GM21423 (cell line): ENCODE measurements around the gene GZMA.
A peak's percentile ranks its signal among the peaks of the same experiment; 100 is the strongest.
"Not testable (repeated sequence)": the region's sequence is repeated elsewhere in the genome, so short reads cannot be mapped to it uniquely, and the experiment has no call there.

ENCODE experiments used
- ATAC-seq: cut with Tn5 transposase; IDR thresholded peaks from one replicate; pipeline ENCODE4 v1.9.1; 2021; ENCODE audit warnings: mild to moderate bottlenecking, moderate library complexity; ENCODE audit not compliant: unreplicated experiment

GZMA gene

DNA sequence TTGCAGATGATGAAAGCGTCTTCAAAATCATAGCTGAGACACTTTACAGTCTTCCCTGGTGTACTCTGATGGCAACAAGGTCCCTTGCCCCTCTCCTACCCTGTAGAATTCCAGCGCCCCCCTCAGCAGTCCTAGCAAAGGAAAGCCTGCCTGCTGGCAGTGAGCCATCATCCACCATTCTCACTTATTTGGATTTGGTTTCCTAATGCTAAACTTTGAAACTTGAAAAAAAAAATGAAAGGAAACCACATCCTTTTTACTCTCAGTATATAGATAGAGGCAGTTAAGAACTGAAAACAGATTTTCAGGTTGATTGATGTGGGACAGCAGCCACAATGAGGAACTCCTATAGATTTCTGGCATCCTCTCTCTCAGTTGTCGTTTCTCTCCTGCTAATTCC is at the start of gene GZMA:
Gene GZMA (plus strand): TSS at position 299 of the 400 bp plus-strand sequence. CDS start 37 bp downstream, at position 336.
- ATAC-seq = peak; percentile 73

DNA sequence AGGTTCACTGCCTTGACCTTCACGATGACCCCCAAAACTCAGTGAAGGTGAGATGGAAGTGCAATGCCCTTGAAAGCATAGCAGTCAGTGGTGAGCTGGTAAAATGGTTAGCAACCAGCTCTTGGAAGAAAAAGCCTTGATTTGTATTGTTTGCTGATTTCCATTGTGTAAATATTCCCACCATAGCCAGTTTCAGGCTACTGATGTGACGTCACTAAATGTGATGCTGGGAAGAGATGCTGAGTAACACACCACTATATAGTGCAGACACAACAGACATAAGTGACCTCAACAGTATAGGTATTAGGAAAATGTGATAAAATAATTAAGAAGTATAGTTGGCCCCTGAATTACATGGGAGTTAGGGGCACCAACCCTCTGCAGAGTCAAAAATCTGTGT is 47.3 kb upstream of the GZMA start:
- no peak for ATAC-seq

DNA sequence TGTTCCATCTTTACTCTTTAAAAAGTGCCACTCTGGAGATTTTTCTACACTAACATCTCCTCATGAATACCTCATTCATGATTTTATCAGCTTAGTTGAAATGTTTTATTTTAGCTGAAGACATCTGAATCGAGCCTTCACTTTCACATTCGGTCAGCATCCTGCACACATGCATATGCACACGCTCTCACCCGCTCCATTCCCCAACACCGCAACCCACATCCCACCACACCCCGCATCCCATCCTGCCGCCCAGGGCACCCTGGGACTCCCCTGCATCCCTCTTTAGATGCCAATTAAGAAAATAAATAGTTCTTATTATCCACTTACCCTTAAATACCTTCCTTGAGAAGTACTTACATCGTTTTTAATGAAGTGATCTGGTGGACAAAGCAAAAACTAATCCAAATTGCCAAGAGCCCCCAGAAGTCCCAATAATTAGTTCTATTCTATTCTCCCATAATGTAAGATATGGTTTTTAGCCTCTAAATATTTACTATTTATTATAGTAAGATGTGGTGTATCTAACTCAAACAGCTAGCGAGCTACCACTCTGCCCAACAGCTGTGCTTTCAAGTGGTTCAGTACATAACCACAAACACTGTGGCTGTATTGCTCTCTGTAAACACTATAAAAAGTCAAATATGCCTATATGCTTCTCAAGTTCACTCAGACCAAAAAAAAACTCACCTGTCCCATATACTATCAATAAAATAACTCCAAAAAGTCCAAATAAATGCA is 40.2 kb upstream of the GZMA start:
- no peak for ATAC-seq

DNA sequence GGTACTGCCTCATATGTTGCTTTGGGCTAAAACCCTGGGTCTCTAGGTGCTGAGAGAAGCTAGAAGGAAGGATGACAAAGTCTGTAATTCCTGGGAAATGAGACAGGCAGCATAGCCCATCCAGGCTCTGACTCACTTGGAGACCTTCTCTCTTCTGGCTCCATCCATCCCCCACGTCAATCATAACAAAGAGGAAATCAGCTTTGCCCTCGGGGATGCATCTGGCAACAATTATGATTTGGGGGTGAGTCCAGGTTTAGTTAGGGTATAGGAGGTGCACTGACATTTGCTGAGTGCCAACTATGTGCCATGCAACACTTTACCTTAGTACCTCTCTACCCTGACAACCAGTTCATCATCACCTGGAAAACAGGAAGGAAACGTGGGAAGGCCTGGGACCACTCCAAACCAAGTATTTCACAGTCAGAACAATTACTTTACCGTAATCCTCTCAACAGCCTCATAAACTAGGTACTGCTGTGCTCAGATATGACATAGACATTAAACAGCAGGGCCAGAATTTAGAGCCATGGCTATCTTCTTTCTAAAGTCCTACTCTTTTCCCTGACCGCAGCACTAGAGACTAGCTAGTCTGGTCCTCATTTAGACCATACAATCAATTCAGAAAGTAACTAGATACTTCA is 39.1 kb upstream of the GZMA start:
- ATAC-seq = no peak

DNA sequence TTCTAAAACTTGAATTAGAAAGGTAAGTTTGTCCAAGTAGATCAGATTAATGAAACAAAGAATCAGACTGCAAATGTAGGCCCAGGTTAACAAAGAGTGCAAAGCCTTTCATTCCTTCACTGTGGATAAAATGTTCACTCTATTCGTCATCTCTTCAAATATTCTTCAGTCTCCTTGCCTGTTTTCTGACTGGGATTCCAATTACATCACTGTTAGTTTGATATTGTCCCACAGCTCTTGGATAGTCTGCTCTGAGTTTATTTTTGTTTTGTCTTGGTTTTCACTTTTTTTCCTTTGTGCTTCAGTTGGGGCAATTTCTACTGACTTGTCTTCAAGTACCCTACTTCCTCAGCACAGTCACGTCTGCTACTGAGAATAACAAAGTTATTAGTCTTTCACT is 38.5 kb upstream of the GZMA start:
- no peak for ATAC-seq

DNA sequence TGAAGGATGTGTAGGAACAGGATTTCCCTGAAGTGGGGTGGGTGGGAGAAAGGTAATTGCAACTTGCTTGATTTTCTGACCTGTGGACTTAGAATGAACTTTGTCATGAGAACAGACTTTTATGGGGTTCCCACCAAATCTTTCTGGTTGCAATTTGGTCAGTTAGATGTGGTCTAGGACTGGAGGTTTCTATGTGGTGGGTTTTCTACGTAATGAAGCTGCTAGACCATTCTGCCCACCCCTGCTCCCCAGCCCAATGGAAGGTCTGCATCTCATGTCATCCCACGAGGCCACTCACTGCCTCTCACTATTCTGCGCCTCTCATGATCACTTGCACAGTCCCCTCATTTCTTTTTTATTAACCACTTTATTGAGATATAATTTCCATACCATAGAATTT is 37.9 kb upstream of the GZMA start:
- ATAC-seq = no peak

DNA sequence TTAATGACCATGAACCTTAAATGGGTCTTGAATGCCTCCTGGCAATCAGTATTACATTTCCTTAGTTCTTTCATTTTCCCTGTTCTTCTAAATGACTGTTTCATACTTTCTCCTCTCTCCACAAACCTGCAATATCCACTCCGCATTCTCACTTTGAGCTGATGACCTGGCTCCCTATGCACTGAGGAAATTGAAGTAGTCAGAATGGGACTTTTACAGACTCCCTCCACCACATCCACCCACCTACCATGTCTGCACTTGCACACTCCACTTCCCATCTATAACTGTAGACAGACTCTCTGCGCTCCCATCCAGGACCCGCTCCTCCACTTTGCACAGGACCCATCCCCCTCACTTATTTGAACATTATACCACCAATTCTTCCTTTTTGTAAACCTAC is 36.2 kb upstream of the GZMA start:
- ATAC-seq = no peak

DNA sequence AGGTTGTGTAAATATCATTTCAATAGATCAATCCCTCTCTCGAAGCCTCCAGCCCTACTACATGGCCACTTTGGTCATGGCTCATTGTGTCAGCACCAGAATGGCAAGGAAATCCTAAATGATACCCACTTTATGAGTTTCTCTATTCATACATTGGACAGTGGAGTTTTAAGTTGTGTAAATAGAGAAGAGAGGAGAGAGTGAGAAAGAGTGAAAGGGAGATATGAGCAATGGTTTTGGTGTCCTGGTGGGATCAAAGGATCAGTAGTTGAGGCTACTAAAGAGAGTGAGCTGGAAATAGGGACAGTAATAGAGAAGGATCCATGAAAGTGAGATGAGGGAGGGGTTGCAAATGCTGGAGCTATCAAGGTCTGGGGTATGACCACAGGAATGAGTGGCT is 31.5 kb upstream of the GZMA start:
- no peak for ATAC-seq

DNA sequence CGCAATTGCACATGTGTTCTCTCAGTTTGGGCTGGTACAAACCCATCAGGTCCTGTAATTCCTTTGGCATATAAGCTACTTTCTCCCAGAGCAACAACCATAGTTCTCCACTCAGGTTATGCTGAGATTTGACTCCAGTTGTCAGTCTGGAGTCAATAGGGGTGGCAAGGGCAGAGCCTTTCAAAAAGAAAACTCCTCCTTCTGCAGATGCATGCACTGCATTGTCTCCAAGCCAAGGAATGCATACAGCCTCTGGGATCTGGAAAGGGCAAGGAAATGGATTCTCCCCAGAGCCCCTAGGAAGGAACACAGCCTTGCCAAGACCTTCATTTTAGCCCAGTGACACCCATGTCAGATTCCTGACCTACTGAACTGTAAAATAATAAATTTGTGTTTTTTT is 31.0 kb upstream of the GZMA start:
- ATAC-seq = no peak

DNA sequence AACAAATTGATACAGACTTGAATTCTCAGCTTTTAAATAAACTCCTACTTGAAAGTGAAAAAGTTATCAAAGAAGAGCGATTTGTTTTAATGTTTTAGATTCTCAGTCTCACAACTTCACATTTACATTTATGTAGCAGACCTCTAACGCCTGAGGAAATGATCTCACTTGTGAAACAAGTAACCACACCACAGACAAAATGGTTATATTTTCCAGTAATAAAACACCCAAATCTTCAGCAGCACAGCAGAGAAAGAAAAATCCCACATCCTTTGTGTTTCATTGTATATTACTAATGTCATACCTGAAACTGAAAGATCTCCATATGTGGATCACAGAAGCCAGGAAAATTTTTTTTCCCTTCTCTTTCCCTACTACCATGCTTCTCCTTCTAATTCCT is 29.8 kb upstream of the GZMA start:
- peak; percentile 58 for ATAC-seq

DNA sequence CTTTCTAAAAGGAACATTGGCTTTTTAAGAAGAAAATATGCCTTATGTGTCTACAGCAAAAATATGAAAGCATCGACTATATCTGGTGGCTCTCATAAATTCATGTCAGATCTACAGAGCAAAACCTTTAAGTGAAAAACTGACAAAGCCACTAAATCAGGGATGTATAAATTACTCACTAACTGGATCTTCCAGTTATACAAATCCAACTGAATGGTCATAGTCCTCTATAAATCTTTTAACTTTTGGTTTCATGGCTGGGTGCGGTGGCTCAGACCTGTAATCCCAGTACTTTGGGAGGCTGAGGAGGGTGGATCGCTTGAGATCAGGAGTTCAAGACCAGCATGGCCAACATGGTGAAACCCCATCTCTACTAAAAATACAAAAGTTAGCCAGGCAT is 29.2 kb upstream of the GZMA start:
- no peak for ATAC-seq

DNA sequence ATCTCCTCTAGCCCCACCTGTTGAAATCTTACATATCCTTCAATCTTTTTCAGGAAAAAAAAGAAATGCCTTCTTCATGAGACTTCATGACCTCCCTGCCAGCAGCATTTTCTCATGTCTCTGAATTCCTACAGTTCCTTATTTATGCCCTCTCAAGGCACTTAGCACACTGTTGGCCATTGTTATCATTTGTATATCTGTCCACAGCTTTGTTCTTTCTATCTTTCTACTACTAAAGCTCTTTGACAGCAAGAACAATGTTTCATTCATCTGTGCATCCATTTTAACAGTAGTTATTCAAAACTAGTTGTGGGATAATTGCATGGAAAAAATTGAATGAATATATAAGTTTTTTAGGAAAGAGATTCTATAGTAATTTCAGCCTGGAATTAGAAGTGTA is 20.9 kb upstream of the GZMA start:
- ATAC-seq = no peak

DNA sequence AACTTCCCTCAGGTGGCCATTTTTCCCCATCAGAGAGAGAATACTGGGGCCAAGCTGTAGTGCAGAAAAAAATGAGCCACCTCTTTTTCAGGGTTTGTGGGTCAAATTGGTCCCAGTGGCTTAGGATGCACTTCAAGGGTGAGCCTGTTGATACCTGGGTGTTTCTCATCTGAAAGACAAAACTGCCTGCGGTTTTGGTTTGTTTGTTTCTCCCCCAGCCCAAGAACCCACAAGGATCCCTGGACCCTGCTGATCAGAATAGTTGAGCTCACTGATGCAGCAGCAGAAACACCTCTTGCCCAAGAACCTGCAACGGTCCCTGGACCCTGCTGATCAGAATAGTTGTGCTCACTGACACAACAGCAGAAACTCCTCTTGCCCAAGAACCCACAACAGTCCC is 13.1 kb upstream of the GZMA start:
- ATAC-seq = not testable (repeated sequence)

DNA sequence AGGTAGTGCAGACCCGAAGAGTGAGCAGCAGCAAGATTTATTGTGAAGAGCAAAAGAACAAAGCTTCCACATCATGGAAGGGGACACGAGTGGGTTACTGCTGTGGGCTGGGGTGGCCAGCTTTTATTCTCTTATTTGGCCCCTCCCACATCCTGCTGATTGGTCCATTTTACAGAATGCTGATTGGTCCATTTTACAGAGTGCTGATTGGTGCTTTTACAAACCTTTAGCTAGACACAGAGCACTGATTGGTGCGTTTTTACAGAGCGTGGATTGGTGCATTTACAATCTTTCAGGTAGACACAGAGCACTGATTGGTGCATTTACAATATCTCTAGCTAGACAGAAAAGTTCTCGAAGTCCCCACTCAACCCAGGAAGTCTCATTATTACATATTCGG is 11.4 kb upstream of the GZMA start:
- not testable (repeated sequence) for ATAC-seq

DNA sequence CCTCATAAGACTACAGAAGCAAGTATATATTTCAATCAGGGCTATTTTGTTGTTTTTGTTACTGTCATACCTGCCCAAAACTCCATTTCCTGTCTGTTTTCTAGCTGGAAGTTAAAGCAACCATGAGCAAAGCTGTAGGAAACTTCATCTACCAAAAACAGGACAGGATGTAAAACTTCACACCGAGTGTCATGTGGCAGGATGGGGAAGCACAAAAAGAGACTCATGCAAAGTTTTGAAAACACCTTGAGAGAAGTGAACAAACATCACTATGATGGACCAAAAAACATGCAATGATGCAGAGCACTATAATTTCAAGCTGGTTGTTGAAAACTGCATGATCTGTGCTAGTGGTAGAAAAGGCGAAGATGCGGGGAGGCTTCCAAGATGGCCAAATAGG is 6.3 kb upstream of the GZMA start:
- no peak for ATAC-seq

DNA sequence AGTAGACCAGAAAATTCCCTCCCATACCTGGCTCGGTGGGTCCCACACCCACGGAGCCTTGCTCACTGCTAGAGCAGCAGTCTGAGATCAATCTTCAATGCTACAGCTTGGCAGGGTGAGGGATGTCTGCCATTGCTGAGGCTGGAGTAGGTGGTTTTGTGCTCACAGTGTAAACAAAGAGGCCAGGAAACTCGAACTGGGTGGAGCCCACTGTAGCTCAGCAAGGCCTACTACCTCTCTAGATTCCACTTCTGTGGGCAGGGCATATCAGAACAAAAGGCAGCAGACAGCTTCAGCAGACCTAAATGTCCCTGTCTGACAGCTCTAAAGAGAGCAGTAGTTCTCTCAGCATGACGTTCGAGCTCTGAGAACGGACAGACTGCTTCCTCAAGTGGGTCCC is 5.6 kb upstream of the GZMA start:
- no peak for ATAC-seq

DNA sequence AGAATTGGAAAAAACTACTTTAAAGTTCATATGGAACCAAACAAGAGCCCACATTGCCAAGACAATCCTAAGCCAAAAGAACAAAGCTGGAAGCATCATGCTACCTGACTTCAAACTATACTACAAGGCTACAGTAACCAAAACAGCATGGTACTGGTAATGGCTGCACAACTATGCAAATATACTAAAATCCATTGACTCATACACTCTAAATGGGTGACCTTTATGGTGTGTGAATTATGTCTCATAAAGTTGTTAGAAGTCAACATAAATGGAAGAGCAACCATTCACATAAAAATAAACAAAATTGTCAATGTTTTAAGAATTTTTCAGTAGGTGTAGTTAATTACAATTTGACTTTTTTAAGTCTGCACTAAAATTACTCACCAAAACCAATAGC is 1.3 kb upstream of the GZMA start:
- not testable (repeated sequence) for ATAC-seq

DNA sequence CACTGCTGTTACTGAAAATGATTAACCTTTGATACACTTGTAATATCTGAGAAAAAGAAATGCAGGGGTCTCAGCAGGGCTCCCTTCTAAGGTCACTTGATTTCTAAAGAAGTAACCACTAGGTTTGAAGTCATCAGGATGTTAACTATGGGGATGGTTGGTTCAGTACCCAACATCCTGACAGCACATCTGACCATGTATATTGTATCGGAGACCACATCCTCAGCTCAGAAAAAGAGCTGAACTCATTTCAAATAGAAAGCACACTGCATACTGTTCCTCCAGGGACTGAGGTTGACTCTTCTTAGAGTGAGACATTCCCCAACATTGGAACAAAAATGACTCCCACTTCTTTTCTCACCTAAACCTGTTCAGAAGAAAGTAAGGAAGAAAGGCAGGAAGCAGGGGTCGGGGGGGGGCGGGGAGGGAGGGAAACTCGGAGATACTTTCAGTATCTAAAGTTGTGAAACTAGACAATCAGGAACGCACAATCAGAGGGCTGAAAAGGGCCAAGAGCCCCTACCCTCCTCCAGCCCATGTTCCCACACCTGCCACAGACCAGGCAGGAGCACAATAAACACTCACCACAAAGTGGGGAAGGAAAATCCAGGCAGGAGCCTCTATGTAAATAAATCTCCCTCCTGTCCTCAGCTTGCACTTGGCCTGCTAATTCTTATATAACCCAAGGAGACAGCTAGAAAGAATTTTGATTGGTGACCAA is 730 bp upstream of the GZMA start:
- ATAC-seq = no peak

DNA sequence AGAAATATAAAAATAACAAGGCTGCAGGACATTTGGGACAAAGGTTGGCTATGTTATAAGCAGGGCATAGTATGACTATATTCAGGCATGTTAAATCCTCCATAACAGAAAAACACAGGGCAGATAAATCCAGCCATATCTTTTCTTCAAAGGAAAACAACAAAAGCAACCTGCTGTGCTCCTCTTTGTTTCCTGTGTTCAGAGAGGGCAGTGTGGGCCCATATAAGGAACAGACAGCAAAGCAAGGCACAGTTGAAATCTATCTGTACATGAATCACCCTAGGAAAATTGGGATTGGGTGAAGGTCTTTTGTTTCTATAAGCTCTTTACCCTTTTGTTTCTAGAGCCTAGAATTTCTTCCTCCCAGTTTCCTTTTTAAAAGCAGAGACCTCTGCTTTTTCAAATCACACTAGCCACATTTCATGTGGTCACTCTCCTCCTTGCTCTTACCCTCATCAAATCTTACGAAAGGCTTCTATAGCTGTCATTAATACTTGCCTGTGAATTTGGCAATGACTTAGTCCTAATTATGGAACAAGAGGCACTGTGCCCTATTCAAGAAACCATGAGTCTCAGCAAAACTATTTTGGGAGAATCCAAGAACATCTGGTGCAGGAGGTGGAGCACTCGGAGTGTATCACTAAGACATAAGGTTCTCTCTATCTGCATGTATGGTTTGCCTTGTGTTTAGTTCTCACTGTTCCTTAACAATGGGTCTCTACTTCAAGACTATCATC is 1.8 kb downstream of the GZMA start:
- ATAC-seq = no peak

DNA sequence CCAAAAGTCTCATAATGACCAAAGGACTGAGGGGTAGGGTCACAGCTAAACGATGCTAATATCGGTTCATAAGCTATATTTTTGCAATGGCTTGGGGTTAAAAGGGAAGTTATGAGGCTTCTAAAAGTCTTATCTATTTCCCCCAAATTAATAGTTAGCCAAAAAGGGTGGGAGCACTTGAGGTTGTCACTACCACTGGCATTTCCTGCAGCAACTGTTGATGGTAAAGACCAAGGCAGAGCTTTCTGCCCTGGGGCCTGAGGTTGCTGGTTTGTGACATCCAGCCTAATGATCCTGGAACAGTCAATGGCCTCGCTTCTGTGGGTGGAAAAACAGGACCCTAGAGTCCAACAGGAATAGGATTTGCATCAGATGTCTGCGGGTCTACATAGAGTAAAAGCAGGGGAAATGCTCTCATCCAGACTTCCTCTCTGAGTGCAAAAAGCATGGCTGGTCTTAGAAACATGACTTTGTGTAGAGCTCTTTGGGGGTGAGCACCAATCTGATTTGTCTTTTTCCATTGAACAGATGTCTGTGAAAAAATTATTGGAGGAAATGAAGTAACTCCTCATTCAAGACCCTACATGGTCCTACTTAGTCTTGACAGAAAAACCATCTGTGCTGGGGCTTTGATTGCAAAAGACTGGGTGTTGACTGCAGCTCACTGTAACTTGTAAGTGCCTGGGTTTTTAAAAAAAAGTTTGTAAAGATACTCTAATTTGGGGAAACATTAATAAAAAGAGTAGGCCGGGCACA is 2.7 kb downstream of the GZMA start:
- ATAC-seq = no peak

DNA sequence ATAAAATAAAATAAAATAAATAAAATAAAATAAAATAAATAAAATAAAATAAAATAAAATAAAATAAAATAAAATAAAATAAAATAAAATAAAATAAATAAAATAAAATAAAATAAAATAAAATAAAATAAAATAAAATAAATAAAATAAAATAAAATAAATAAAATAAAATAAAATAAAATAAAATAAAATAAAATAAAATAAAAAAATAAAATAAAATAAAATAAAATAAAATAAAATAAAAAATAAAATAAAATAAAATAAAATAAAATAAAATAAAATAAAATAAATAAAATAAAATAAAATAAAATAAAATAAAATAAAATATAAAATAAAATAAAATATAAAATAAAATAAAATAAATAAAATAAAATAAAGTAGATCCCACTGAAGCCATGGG is 3.5 kb downstream of the GZMA start:
- ATAC-seq = not testable (repeated sequence)
